Activated CD4-positive, alpha-beta T cell treated with anti-CD3 and anti-CD28 coated beads, Interleukin-2, amount 50 U/mL, for 24 hours (primary cell): ENCODE results near the gene PTPN7.
"Not testable (repeated sequence)": the region's sequence is repeated elsewhere in the genome, so short reads cannot be mapped to it uniquely, and the experiment has no call there.

Experiments used
- DNase-seq, 2 donors: peaks; one replicate each; pipeline ENCODE4 v3.0.0-alpha.2; 2020; ENCODE audit warnings: low read depth in 1 of 2, low spot score in 1 of 2

PTPN7 gene

DNA sequence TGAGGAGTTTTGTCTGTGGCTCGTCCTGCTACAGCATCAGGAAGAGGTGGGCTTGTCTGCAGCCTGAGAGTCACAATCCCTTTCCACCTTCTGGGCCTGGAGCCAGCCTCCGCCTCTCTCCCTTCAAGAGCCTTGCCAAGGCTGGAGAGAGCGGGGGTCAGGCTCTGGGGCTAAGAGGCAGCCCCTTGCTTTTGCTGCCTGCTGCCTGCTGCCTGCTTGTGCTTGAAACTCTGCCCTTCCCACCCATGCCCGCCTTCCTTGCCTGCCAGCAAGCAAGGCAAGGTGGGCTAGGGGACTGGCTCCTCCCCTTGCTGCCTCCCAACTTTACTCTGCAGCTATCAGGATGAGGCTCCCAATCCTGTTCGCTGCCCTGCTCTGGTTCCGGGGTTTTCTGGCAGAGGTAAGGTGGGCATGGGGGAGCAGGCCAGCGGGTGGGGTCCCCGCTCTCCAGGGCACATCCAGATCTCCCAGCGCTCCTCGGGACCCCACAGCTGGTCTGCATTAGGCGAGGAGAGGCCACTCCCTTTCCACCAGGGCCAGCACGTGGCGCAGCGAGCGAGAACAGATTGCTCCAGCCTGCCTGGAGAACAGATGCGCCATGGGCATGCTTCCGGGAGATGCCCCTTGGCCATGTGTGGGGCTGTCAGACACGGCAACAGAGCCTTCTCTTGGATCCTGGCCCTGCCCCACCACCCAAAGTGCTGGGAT lies 7.5 kb upstream of the PTPN7 start:
- DNase-seq, result no peak

DNA sequence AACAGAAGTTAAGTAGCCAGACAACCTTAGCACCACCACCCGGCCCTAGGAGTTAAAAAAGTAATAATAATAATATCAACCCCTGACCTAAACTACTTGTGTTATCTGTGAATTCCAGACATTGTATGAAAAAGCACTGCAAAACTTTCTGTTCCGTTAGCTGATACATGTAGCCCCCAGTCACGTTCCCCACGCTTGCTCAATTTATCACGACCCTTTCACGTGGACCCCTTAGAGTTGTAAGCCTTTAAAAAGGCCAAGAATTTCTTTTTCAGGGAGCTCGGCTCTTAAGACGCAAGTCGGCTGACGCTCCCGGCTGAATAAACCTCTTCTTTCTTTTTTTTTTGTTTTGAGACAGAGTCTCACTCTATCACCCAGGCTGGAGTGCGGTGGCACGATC lies 6.7 kb upstream of the PTPN7 start:
- DNase-seq, result not testable (repeated sequence)

DNA sequence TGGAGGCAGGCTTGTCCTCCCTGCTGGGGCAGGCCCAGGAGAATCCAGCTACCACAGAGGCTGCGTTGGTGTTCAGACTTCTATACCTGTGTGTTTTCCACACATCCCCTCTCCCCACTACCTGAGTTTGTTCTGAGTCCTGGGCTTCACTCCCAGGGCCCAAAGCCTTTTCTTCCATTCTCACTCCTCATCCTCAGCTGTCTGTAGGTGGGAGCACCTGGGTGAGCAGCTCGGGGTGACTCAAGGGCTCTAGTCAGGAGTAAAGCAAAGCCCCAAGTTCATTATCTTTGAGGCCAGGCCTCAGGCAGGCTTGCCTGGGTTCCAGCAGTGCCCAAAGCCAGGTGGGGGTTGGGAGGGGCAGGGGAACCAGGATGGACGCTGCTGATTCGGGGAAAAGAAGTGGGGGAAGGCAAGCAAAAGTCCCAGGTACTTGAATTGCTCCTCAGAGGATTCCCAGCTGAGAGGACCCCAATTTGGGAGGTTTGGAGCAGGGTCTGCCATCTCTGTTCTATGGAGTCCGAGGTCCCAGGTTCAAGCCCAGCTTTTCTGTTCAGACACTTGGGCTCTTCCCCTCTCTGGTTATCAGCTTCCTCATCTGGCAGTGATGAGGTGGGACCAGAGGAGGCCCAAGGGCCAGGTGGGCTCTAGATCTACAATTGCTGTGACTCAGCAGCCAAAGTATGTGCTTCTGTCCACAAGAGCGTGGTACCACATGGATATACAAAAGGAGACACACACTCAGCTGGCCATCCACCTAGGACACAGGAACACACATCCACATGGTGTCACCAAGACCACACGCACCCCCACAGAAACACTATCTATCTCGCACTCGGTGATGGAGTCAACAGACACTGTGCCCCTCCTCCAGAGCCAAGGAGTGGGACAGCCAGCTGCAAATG lies 5.8 kb upstream of the PTPN7 start:
- no peak for DNase-seq

DNA sequence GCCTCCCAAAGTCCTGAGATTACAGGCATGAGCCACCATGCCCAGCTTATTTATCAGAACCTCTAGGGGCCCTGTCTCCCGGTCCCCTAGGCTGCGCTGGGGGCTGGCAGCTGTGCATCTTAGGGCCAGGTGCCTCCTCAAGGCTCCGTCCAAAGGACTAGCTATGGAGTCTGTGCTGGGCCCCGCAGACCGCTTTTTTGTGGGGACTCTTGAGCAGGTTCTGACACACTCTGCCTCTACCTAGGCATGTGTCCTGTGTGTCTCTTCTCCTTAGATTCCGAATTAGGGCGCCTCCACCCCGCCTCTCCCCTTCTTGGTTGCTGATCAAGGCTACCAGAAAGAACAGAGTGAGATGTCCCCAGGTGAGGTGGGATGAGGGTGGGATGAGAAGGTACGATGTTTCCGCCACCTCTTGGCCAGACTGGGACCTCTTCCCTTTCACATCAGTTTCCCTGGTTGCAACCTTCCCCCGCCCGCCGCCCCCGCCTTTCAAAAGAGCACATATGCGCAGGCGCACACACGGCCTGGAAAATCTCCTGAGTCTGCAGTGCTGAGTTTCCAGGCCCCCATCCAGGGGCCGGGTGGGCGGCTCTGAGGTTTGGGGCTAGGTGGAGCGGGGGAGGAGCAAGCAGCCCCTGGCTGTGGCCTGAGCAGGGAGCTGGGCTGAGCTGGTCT lies 5.0 kb upstream of the PTPN7 start:
- DNase-seq, result no peak

DNA sequence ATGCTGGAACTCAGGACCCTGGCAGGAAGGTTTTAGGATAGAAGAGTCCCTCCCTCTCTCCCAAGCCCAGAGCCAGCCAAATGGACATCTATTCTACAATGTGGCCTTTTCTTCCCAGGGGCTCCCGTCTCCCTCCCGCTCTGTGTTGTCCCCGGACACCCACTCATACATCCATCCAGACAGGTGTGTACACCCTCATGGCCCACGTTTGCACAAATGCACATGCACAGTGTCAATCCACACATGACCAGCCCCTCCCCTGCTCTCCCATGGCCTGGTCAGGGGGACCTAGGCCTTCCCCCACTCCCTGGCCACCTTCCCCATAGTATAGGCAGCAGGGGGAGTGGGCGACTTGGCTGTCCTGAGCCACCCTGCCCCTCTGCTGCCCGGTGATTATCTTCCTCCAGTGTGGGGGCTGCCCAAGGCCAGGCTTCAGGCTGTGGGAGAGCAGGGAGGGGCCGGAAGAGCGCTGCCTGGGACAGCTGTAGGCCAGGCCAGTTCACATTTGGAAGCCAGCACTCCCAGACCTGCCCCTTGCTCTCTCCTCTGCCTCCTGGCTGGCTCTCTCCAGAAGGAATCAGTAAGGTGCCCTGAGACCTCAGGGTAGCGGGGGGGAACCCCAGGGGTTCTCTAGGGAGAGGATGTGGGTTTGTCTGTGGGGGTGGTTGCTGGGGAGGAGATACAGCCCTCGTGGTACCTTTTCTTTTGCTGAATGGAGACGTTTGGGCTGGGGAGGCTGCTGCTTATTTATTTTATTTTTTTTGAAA lies 4.1 kb upstream of the PTPN7 start:
- no peak for DNase-seq

DNA sequence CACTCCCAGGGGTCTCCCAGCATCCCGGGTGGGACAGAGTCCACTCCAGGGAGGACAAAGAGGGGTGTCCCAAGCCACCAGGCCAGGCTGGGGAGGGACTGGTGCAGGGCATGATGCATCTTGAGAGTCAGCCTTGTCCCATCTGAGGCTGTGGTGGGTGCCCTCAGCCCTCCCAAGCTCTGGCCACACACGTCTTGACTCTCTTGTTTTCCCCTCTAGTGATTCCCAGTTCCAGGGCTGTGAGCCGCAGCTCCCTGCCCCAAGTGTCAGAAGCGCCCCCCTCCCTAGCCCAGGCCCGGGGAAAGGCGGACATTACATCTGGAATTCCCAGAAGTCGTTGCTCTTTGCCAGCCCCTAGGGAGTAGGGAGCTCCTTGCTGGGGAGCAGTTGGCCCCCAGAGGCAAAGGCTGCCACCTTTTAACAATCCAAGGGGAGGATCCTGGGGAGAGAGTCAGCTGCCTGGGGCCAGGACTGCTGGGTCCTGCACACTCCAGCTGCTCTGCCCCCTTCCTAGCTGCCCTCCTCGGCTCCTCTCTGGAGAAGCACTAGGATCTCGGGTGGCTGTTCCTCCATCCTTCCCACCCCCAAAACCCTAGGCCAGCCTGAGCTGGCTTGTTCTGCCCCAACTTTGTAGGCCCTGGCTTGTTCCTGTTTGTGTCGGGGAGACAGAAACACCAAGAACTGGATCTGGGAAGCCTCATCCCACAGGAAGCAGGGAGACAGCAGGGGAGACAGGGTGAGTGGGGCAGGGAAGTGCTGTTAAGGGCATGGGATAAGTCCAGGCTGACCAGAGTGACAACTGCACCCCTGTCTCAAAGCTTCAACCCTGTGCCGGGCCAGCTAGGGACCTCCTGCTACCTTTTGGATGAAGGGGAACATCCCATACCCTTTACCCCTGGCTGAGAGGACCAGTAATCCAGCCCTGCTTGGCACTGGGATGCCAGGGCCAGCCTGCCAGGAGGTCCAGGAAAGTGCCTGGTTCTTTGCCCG lies 3.2 kb upstream of the PTPN7 start:
- DNase-seq, result no peak

DNA sequence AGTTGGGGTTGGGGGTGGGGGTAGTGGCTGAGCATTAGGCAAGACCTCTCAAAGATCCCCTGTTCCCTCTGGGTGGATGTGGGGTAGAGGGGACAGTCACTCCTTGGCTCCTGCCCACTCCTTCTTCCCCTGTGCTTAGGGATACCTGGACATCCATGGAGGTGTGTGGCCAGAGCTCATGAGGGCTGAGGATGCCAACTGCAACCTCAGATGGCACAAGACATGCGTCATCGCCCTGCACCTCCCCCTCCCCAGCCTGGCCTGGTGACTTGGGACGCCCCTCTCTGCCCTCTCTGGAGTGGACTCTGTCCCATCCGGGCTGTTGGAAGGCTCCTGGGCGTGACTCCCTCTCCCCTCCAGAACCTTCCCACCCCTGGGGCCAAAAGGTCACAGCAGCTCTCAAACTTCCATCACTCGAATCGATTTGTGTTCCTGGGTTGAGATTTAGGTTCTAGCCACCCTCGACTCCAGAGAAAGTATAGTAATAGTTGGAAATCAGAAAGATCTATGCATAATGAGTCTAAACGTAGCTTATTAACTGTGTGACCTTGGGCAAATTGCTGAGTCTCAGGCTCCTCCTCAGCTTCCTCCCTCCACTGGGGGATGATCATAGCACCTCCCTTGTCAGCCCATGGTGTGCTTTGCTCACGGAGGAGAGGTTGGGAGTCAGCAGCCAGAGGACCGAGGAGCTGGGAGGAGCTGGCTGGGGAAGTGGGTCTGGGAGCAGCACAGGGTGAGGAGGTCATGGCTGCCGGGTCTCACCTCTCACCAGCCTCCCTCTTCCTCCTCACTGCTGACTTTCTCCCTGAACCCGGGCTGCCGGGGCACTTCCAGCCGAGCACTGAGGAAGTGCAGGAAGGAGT lies 2.2 kb upstream of the PTPN7 start:
- DNase-seq, result no peak

DNA sequence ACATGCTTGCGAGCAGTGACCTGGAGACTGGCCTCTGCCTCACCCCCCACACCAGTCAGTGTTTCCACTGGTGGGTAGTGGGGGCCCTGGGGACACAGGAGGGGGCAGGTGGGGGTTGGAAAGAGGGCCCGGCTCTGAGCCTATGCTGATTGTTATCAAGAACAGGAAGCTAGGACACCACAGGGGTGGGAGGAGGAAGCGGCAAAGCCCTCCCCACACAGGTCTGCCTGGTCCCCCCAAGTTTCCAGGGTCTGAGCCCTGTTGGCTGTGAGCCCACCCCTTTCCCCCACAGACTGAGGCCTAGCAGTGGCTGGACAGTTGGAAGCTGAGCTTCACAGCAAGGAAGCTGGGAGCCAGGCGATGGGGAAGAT lies 1.6 kb upstream of the PTPN7 start:
- DNase-seq, result no peak

DNA sequence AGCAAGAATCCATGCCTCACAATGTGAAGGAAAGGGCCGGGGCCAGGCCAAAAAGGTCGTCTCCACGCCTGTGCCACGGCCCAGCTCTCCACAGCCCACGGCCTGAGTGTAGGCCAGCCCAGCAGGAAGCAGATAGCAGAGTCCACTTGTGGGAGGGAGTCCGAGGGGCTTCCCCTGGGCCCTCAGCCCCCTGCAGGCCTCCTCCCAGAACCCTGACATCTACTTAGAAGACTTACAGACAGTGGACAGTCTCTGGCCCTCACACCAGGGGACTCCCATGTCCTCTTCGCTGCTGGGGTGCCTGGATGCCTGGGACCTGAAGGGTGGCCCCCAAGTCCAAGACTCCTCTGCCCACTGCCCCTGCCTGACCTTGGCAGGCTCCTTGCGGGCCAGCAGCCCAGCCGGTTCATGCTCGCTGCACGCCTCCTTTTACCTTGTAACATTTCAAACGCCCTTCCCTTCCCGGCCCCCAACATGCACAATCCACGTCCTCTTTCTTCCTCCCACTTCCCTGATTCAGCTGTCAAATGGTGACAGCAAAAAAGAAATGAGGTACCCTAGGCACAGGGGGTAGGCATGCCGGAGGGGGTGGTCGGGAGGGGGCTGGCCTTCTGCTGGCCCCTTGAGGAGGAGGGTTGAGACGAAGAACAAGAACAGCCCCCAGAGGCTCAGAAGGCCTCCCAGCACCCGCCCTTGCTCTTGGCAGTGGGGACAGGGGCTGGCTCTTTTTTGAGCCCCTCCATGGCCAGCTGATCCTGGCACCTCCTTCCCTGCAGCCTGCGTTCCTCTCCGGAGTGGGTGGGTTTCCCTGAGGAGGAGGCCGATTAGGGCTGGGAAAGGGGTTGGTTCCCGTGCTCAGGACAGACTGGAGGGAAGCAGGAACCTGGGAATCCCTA lies 997 bp upstream of the PTPN7 start:
- DNase-seq, result no peak

DNA sequence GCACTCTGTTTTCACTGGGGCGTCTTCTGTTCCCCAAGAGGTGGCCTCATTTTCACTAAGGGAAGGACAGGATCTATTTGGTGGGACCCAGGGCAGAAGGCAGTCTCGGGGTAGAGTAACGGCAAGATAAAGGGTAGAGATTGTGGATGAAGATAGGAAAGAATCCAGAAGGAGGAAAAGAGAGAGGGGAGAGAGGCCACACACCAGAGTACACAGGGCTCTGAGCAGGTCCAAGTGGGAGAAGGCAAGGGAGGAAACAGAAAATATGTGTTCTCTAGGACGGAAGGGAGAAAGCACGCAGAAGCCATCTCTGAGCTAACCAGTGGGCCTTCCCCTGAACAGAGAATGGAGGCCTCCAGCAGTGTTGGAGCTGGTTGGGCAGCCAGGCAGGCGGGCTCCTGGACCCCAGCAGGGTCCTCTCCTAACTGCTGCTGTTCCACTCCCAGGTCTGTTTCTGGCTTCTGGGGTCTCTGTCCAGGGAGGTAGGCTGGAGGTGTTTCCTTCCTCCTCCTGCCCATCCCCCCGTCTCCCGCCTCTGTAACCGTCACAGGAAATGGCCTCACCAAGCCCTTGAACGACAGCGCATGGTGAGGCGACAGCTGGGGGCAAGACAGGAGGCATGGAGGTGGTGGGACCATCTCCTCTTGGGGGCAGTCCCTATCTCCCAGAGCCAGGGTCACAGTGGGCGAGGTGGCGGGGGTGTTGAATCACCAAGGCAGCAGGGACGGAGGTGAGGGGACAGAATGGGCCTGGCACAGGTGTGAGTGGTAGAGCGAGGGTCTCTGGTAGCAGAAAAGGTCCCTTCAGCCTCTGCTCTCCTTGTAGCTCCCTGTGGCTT lies 649 bp downstream of the PTPN7 start:
- peak in 1 of 2 donors; percentile 67 for DNase-seq

DNA sequence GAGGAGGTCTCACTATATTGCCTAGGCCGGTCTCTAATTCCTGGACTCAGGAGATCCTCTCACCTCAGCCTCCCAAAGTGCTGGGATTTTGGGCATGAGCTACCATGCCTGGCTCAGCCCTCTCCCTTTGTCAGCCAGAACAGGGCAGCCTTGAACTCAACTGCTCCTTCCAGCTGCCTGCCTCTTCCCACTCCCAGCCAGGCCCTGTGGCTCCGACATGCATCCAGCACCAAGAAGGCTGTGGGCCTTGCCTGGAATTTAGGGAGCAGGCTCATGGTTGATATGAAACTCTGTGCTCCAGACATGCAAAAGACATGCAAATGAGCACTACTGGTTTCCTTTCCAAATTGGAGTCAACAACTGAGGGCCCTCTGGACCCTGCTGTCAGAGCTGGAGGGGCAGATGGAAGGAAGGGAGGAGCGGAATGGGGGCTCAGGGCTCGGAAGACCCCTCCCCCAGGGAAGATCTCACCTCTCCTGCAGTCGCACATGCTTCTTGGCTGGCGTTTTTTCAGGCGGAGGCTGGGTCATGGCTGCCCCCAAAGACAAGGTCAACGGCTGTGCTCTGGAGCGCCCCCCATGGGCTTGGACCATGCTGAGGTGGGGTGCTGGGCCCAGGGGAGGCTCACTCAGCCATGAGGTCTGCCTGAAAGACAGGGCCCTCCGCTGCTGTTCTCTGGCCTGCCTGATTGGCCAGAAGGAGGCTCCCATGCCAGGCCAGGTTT lies 1.4 kb downstream of the PTPN7 start:
- no peak for DNase-seq

DNA sequence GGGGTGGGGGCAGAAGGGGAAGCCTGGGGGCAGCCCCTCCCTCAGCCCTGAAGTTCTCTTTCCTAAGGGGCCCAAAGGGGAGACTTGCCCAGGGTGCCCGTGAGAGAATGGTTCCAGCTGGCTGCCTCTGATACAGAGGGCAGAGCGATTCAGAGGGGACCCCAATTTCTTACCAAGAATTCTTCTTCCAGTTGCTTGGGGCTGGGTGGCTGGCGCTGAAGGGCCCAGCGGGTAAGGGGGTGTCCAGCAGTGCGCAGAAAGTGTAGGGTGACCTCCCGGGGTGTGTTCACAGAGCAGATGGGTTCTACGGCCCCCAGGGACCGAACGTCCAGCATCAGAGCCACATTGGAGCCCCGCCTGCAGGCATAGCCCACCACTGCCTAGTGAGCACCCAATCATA lies 2.5 kb downstream of the PTPN7 start:
- DNase-seq, result no peak

DNA sequence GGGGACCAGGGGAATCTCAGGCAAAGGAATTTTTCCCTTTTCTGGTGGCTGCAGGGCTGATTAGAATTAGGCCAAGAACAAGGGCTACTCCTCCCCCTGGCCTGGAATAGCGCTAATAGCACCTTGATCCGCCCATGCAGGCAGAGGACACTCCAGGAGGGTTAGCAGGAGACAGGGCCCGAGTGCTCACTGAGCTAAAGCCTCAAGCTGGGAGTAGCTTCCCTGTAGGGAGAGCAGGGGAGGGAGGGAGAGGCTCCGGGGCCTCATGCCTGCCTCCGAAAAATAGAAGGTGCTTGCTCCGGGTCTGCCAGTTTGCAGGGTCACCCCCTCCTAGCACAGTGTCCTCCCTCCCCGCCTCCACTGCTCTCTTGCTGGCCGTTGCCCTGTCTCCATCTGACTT lies 3.8 kb downstream of the PTPN7 start:
- no peak for DNase-seq

DNA sequence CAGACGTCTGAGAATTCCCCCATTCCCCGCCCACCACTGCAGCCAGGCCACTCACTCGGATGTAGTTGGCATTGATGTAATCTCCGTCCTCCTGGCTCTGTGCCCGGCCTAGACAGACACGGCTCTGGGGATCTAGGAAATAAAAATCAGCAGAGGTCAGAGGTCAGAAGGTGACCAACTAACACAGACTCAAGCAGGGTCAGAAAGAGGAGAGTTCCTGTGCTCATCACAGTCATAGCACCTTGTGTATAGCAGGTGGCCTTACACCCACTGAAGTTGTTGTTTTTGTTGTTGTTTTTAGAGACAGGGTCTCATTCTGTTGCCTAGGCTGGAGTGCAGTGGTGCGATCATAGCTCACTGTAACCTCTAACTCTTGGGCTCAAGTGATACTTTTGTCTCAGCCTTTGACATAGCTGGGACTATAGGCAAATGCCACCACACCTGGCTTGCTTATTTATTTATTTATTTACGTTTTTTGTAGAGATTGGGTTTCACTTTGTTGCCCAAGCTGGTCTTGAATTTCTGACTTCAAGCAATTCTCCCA lies 4.9 kb downstream of the PTPN7 start:
- DNase-seq, result no peak

DNA sequence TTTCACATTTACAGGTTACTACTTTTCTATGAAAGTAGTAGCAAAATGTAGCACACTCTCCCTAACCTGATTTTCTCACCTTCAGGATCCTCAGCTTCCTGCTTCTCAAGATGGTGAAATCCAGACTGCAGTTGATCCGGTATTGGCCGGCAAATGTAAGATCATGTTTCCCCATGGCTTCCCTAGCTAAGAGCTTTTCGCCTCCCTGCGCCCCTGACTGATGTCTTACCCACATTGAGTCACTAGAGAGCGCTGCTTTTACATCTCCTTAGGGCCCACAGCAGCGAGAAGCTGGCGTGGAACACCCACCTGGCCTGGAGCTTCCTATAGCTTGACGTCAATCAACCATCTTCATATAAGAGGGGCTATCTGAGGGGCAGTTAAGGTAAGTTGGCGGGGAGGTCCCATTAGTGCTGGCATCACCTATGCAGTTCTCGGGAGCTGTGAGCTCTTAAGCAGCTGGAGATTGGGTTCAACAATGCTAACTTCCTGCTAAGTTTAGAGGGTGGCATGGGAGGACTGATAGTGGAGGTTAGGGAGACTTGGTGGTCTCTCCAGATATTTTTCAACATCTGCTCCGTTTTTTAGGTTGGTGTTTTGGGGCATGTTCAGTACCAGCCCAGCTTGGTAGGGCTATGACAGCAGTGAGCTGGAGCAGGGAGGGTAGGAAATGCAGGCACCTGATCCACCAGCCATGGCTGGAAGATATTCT lies 5.5 kb downstream of the PTPN7 start:
- DNase-seq, result no peak
